Measurements from ENCODE around the gene PRKAG1.

PRKAG1 gene

DNA sequence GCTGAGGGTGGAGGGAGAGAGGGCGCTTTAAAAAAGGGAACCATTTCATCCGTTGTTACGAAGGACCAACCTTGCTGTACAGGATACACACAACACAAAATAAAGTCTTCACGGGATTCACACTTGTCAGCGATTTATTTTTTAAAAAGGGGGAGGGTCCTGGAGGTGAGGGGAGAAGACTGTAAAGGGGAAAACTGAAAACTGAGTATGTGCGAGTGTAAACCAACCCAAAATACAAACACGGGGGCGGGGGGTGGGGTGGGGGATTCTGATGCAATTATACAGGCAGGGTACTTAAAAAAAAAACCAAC lies 499 bp upstream of the PRKAG1 start:
- H3K36me3 ChIP-seq (ENCODE audit: control insufficient read depth, insufficient read depth, low read length) = peaks cover 29% of the 10 kb centered on the region
- H3K4me3 ChIP-seq (ENCODE audit: low read depth, low read length) = peak overlapping the region; percentile 87
- peaks cover 12% of the 10 kb centered on the region for H3K4me1 ChIP-seq (ENCODE audit: control insufficient read depth, insufficient read depth, low read length)
- peak overlapping the region; percentile 89 for H3K9ac ChIP-seq (ENCODE audit: low read length)
- H3K27me3 ChIP-seq (ENCODE audit: control insufficient read depth, insufficient read depth, low read length) = no peaks in the 10 kb centered on the region
- H3K27ac ChIP-seq (ENCODE audit: low read depth, low read length) = peak overlapping the region; percentile 85
- H3K9me3 ChIP-seq (ENCODE audit: control insufficient read depth, insufficient read depth, low read depth, low read length) = no peaks in the 10 kb centered on the region

DNA sequence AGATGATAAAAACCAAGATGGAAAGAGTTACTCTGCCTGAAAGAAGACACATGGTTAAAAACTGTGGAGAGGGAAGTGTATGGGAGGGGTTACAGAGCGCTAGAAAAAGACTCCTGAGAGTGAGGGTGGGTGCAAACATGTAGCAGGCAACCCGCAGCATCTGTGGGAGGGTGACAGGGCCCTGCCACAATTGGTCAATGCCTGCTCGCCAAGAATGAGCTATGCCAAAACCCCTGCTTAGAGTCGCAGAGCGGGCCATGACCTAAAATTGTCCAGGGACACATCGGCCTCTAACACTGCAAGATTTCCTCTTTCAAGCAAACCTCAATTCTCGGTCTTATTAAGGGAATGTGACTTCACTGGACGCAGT lies 700 bp downstream of the PRKAG1 start:
- Histone ChIP-seq H3K9me3 (ENCODE audit: control insufficient read depth, insufficient read depth, low read depth, low read length) (no peaks in the 10 kb centered on the region), H3K4me1 (ENCODE audit: control insufficient read depth, insufficient read depth, low read length) (peaks cover 12% of the 10 kb centered on the region), H3K27me3 (ENCODE audit: control insufficient read depth, insufficient read depth, low read length) (no peaks in the 10 kb centered on the region), H3K4me3 (ENCODE audit: low read depth, low read length) (peak overlapping the region; percentile 87), H3K27ac (ENCODE audit: low read depth, low read length) (peak overlapping the region; percentile 69; the same call in 1 of the 2 replicates), H3K9ac (ENCODE audit: low read length) (peak overlapping the region; percentile 96), H3K36me3 (ENCODE audit: control insufficient read depth, insufficient read depth, low read length) (peaks cover 17% of the 10 kb centered on the region)

DNA sequence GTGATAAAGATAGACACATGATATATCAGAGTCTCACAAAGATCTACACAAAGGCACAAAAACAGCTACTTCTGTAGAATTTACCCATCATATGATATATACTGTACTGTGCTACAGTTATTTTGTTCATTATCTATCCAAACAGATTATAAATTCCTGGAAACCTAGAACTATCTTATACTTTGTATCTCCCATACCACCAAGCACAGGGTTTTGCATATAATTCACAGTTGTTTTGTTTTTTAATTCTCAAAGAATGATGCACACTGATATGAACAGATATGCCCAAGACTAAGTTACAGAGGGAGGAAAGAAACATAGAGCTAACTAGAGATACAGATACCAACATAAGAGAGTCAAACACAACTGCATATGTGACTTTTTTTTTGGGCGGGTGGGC lies 3.4 kb downstream of the PRKAG1 start:
- Histone ChIP-seq H3K4me1 (ENCODE audit: control insufficient read depth, insufficient read depth, low read length) (peaks cover 12% of the 10 kb centered on the region), H3K9me3 (ENCODE audit: control insufficient read depth, insufficient read depth, low read depth, low read length) (no peaks in the 10 kb centered on the region), H3K27me3 (ENCODE audit: control insufficient read depth, insufficient read depth, low read length) (no peaks in the 10 kb centered on the region), H3K27ac (ENCODE audit: low read depth, low read length) (no peak overlapping the region), H3K9ac (ENCODE audit: low read length) (no peak overlapping the region), H3K4me3 (ENCODE audit: low read depth, low read length) (no peak overlapping the region), H3K36me3 (ENCODE audit: control insufficient read depth, insufficient read depth, low read length) (peaks cover 11% of the 10 kb centered on the region)

DNA sequence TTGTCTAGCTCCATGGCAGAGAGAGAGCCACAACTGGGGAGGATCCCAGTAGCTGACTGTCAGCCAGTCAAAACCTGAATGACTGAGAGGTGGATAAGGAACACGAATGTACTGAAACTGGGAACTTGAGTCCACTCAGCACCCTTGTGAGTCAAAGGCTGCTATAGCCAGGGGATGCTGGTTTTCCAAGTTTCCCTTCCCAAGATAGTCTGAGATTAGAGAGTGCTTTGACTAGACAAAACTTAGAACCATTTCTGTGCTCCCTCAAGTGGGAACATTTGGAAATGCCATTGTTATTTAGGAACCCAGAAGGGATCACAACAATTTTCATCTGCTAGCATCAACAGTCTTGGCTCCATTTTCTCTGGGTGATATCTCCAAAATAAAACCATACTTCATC lies 4.0 kb downstream of the PRKAG1 start:
- Histone ChIP-seq H3K9me3 (ENCODE audit: control insufficient read depth, insufficient read depth, low read depth, low read length) (no peaks in the 10 kb centered on the region), H3K4me3 (ENCODE audit: low read depth, low read length) (no peak overlapping the region), H3K36me3 (ENCODE audit: control insufficient read depth, insufficient read depth, low read length) (peaks cover 11% of the 10 kb centered on the region), H3K27me3 (ENCODE audit: control insufficient read depth, insufficient read depth, low read length) (no peaks in the 10 kb centered on the region), H3K9ac (ENCODE audit: low read length) (no peak overlapping the region), H3K27ac (ENCODE audit: low read depth, low read length) (no peak overlapping the region), H3K4me1 (ENCODE audit: control insufficient read depth, insufficient read depth, low read length) (peaks cover 9% of the 10 kb centered on the region)

DNA sequence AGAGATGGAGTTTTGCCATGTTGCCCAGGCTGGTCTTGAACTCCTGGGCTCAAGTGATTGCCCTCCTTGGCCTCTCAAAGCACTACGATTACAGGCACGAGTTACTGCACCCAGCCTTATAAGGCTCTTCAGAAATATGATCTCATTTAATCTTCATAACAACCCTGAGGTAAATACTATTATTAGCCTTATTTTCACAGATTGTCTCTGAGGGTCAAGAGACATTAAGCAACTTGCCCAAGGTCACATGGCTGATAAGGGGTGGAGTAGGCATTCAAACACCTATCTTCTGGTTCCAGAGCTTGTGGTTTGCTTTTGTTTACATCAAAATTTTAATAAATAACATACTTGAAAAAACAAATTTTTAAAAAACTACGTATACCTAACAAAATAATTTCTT lies 5.1 kb downstream of the PRKAG1 start:
- Histone ChIP-seq H3K36me3 (ENCODE audit: control insufficient read depth, insufficient read depth, low read length) (peaks cover 11% of the 10 kb centered on the region), H3K27ac (ENCODE audit: low read depth, low read length) (no peak overlapping the region), H3K9ac (ENCODE audit: low read length) (no peak overlapping the region), H3K4me1 (ENCODE audit: control insufficient read depth, insufficient read depth, low read length) (peaks cover 5% of the 10 kb centered on the region), H3K4me3 (ENCODE audit: low read depth, low read length) (no peak overlapping the region), H3K27me3 (ENCODE audit: control insufficient read depth, insufficient read depth, low read length) (no peaks in the 10 kb centered on the region), H3K9me3 (ENCODE audit: control insufficient read depth, insufficient read depth, low read depth, low read length) (no peaks in the 10 kb centered on the region)

DNA sequence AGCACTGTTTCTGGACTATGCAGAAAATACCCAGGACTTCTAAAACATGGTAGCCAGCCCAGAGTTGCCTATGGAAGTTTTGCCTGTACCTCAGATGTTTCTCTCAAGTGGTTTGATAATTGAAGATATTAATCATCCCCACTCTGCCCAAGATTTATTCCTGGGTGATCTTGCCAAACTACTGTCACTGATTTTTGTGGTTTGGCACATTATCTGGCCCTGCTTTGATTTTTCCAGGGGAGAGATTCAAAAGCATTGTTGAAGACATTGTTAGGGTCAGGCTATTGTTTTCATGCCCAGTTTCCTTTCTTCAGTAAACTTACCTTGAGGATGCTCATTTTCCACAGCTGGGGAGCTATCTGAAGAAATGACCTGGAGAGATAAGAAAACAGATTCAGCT lies 5.8 kb downstream of the PRKAG1 start:
- Histone ChIP-seq H3K36me3 (ENCODE audit: control insufficient read depth, insufficient read depth, low read length) (peaks cover 11% of the 10 kb centered on the region), H3K27me3 (ENCODE audit: control insufficient read depth, insufficient read depth, low read length) (no peaks in the 10 kb centered on the region), H3K9ac (ENCODE audit: low read length) (no peak overlapping the region), H3K27ac (ENCODE audit: low read depth, low read length) (no peak overlapping the region), H3K4me3 (ENCODE audit: low read depth, low read length) (no peak overlapping the region), H3K4me1 (ENCODE audit: control insufficient read depth, insufficient read depth, low read length) (peaks cover 3% of the 10 kb centered on the region), H3K9me3 (ENCODE audit: control insufficient read depth, insufficient read depth, low read depth, low read length) (no peaks in the 10 kb centered on the region)

DNA sequence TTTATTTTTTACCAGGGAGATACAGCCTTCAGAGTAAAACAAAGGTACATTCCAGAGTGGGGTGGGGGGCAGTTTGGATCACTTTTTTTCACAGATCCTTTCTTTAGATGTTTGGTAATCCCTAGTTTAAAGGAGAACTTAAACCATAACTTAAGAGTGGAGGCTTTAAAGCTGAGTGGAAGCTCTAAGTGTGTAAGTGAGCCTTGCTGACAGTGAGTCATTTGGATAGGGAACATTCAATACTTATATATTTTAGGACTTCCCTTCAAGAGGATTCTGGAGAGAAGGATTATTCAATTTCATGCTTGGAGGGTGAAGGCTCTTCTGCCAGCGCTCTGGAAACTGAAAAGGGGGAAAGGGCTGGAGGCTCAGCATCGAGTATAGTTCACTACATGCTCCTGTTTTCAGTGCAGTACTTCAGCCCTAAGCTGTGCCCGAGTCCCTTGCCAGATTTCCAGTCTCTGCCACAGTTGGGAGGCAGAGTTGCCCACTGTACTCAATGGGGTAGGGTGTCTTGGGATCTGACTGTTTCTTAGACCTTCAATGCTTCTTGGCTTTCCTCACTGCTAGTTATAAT lies 8.4 kb downstream of the PRKAG1 start:
- Histone ChIP-seq H3K9me3 (ENCODE audit: control insufficient read depth, insufficient read depth, low read depth, low read length) (no peaks in the 10 kb centered on the region), H3K4me3 (ENCODE audit: low read depth, low read length) (no peak overlapping the region), H3K27ac (ENCODE audit: low read depth, low read length) (no peak overlapping the region), H3K27me3 (ENCODE audit: control insufficient read depth, insufficient read depth, low read length) (no peaks in the 10 kb centered on the region), H3K9ac (ENCODE audit: low read length) (no peak overlapping the region), H3K36me3 (ENCODE audit: control insufficient read depth, insufficient read depth, low read length) (peaks cover 15% of the 10 kb centered on the region), H3K4me1 (ENCODE audit: control insufficient read depth, insufficient read depth, low read length) (no peaks in the 10 kb centered on the region)

DNA sequence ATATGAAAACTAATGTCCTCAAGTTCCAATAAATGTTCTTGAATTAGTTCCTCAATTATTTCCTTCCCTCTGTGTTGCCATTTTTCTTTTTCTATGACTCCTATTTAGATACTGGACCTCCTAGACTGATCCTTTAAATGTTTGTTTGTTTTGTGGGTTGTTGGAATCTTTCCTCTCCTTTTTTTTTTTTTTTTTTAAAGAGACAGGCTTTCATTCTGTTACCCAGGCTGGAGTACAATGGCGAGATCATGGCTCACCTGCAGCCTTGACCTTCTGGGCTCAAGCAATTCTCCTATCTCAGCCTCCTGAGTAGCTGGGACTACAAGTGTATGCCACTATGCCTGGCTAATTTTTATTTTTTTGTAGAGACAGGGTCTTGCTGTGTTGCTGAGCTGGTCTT lies 9.6 kb downstream of the PRKAG1 start:
- Histone ChIP-seq H3K27ac (ENCODE audit: low read depth, low read length) (no peak overlapping the region), H3K4me1 (ENCODE audit: control insufficient read depth, insufficient read depth, low read length) (no peaks in the 10 kb centered on the region), H3K36me3 (ENCODE audit: control insufficient read depth, insufficient read depth, low read length) (peaks cover 24% of the 10 kb centered on the region)

DNA sequence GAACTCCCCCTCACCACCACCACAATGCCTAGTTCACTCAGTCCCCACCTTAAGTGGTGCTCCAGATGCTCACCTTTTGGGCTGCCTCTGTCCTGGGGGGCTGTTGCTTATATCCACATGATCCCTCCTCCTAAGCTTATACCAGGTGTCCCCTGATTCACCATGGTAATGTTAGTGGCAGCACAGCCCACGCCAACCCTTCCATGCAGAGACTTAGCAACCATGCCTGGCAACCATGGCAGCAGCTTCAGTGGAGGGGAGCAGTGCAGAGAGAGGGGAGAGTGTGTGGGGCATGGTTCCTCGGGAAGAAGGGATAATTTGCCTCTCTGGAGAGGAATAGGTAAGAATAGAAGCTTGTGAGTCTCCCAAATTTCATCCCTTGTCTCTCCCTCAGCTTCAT lies 18.2 kb downstream of the PRKAG1 start:
- H3K4me1 ChIP-seq (ENCODE audit: control insufficient read depth, insufficient read depth, low read length) = peaks cover 23% of the 10 kb centered on the region
- H3K27me3 ChIP-seq (ENCODE audit: control insufficient read depth, insufficient read depth, low read length) = peaks cover 57% of the 10 kb centered on the region
- H3K4me3 ChIP-seq (ENCODE audit: low read depth, low read length) = no peak overlapping the region; the same call in 1 of the 2 replicates
- H3K27ac ChIP-seq (ENCODE audit: low read depth, low read length) = no peak overlapping the region
- H3K36me3 ChIP-seq (ENCODE audit: control insufficient read depth, insufficient read depth, low read length) = peaks cover 28% of the 10 kb centered on the region
- H3K9me3 ChIP-seq (ENCODE audit: control insufficient read depth, insufficient read depth, low read depth, low read length) = no peaks in the 10 kb centered on the region
- no peak overlapping the region for H3K9ac ChIP-seq (ENCODE audit: low read length)

More for the DNA sequence above, 9.6 kb downstream of the PRKAG1 start:
- no peak overlapping the region for H3K9ac ChIP-seq (ENCODE audit: low read length)
- no peak overlapping the region for H3K4me3 ChIP-seq (ENCODE audit: low read depth, low read length)
- no peaks in the 10 kb centered on the region for H3K27me3 ChIP-seq (ENCODE audit: control insufficient read depth, insufficient read depth, low read length)
- no peaks in the 10 kb centered on the region for H3K9me3 ChIP-seq (ENCODE audit: control insufficient read depth, insufficient read depth, low read depth, low read length)

DNA sequence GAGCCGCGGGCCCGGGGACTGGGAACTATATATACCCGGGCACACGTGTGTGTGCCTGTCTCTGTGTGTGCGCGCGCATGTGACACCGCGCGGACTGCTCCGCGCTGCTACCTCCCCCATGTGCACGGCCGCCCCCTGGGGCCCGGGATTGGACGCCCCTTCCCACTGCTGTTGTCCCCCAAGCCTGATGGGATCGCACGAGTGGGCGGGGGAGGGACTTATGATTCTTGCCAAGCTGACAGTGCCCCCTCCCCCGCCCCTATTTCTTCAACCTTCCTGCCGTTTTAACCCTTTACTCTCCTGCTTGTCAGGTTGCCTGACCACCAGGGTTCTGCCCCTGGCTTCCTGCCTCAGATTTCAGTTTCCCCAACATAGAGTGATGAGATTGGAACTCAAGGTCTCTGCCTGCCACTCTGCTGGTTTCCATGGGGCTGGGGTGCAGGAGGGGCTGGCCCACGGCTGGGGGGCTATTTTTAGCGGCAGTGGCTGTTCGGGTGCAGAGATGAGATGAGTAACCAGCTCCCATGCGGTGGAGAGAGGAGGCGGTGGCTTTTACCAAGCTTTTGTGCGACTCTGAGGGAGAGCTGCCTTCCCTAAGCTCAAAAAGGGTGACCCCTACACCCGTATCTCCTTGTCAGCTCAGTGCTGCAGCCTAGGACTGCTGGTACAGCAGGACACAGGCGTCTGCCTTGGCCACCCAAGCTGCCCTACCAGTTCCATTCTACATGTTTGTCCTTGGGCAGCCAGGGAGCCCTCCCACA lies 19.0 kb downstream of the PRKAG1 start, which contains the start of gene DDN:
Gene DDN, minus strand, starts transcription at position 5 of the 761 bp plus-strand sequence. CDS start 88 bp downstream, outside the sequence.
- no peak within 1 kb of the TSS for H3K27ac ChIP-seq (ENCODE audit: low read depth, low read length)
- peak within 1 kb of the TSS; percentile 64 for H3K4me3 ChIP-seq (ENCODE audit: low read depth, low read length)
- H3K36me3 ChIP-seq (ENCODE audit: control insufficient read depth, insufficient read depth, low read length) = peaks cover 21% of the 10 kb centered on the region
- H3K4me1 ChIP-seq (ENCODE audit: control insufficient read depth, insufficient read depth, low read length) = peaks cover 27% of the 10 kb centered on the region
- H3K27me3 ChIP-seq (ENCODE audit: control insufficient read depth, insufficient read depth, low read length) = peaks cover 64% of the 10 kb centered on the region
- no peaks in the 10 kb centered on the region for H3K9me3 ChIP-seq (ENCODE audit: control insufficient read depth, insufficient read depth, low read depth, low read length)
- H3K9ac ChIP-seq (ENCODE audit: low read length) = no peak within 1 kb of the TSS

DNA sequence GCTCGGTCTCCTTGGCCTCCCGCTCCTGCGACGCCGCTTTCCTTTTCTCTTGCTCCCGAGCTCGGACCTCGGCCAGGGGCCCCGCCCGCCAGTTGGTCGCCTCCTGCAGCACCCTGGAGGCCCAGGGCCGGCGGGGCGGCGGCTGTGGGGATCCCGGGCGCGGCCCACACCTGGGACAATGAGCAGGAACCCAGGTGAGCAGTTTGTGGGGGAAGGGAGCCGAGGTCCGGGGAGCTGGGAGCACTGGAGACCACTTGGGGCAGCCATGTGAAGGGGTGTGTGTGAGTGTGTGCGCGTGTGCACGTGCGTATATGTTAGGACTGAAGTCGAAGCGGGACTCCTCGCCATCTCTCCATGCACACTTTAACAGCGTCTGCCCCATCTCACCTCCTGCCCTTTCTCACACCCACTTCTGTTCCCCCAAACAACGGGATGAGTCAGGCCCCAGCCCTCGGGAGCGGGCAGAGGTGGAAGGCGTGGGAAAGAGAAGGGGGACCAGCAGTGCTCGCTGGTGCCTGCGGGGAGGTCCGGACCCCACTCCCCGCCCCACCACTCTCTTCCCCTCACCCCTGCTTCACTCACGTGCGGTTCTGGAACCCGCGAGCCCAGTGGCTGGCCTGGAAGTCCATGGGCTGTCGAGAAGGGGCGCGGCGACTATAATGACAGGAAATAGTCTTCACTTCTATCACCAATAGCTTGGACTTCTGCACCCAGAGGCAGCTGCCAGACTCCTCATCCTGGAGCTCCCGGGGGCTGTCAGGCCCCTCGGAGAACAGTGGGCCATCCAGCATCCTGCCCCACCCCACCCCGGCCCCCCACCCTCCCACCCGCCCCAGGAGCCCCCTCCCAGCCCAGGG lies 19.9 kb downstream of the PRKAG1 start:
- Histone ChIP-seq H3K4me1 (ENCODE audit: control insufficient read depth, insufficient read depth, low read length) (peaks cover 35% of the 10 kb centered on the region), H3K9ac (ENCODE audit: low read length) (no peak overlapping the region)

More for the DNA sequence above, 19.9 kb downstream of the PRKAG1 start:
- Histone ChIP-seq H3K4me3 (ENCODE audit: low read depth, low read length) (peak overlapping the region; percentile 54), H3K27me3 (ENCODE audit: control insufficient read depth, insufficient read depth, low read length) (peaks cover 72% of the 10 kb centered on the region), H3K36me3 (ENCODE audit: control insufficient read depth, insufficient read depth, low read length) (peaks cover 17% of the 10 kb centered on the region; the same call in 1 of the 2 replicates), H3K27ac (ENCODE audit: low read depth, low read length) (no peak overlapping the region), H3K9me3 (ENCODE audit: control insufficient read depth, insufficient read depth, low read depth, low read length) (no peaks in the 10 kb centered on the region)

Measured in HUES6 (cell line).